Right ventricle myocardium superior (tissue), 1 donor: Measurements from ENCODE around the gene ZGRF1. TPM values are rescaled to one million over a fixed set of nuclear protein-coding genes. Genes with fewer than 3 reads are reported as not detected.
A peak's percentile ranks its signal among the peaks of the same experiment; 100 is the strongest.
"Not testable (repeated sequence)": the region's sequence is repeated elsewhere in the genome, so short reads cannot be mapped to it uniquely, and the experiment has no call there.

ENCODE experiments used
- ATAC-seq: fragments of 200-7000 bp; cut with Tn5 transposase; one replicate; pipeline ENCODE4 v1.9.1; 2020; ENCODE audit warnings: mild to moderate bottlenecking; ENCODE audit not compliant: poor library complexity
- DNase-seq: peaks from one replicate; pipeline ENCODE4 v3.0.0-alpha.2; 2020
- intact Hi-C: fragments of 100-400 bp; cut with DNase I; formaldehyde crosslinking; loops from one replicate; pipeline ENCODE4 v1.11.2; 2022
- total RNA-seq: library from RNA; stranded (reverse); fragmentation: NEBNext Ultra II Directional; extraction: Animal tissue kit (Norgen Biotek cat#: 25700); gene quantifications from one replicate; pipeline ENCODE4 v1.2.1, GENCODE V29; 2021
- donor health status: DM: no; HTN: yes; CAD: no; lungs with severe emphysema.

The ZGRF1 gene
- total RNA-seq, 1 donor from 2014 or later, result 1.7 TPM

GRCh38 chr4:112564706-112565270 is 71.9 kb downstream of the ZGRF1 start:
- intact Hi-C loops, result no loop called here
- ATAC-seq, result no peak
- DNase-seq, result no peak

DNA sequence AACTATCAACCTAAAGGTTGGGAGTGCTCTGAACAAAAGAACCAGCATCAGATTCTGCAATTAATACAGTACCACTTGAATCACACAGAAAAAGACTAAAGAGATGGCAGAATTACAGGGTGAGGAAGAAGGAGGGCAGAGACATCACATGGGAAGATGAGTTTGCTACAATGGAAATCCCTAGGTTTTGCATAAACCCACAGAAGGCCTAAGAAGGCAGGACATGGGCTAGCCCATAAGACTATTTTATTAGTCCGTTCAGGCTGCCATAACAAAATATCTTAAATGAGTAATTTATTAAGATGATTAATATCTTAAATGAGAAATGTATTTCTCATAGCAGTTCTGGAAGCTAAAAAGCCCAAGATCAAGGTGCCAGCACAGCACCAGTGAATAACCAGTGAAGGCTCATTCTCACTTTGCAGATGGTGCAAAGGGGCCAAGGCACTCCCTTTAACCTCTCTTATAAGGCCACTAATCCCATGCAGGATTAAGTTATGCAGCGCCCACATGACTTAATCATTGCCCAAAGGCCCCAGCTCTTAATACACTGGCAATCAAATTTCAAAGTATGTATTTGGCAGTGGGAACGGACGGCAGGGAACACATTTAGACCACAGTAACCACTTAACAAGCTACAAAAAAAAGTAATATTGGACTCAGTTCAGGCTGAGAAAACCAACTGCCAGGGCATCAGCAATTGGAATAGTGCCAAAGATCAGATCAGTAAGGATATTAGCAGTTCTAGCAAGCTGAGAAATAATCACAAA is 73.1 kb downstream of the ZGRF1 start:
- ATAC-seq (no peak), DNase-seq (no peak)
- intact Hi-C loops, result no loop called here

DNA sequence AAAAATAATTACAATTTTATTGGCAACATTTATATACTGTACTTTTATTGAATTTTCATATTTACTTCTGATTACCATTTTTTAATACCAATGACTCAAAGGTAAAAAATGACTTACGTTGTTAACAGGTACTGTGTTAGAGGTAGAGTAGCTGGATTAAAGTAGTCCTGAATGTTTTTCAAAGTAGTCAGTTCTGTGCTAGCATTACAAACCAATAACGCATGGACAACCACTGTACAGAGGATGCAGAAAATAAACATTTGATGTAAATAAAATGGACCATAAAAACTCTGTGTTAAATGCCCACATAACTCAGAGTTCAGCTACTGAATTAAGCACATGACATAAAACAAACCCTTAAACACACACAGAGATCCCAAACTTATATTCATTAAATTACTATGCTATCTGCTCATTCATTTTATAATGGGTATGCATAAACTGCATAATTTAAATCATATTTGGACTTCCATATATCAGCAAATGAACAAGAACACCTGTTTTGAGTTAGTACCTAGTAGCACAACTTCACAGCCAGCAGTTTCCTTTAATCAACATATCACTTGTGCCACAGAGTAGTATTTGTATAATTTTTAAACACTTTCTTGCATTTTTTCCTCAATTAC is 74.3 kb downstream of the ZGRF1 start:
- ATAC-seq, result no peak
- intact Hi-C loops, result no loop called here
- no peak for DNase-seq

DNA sequence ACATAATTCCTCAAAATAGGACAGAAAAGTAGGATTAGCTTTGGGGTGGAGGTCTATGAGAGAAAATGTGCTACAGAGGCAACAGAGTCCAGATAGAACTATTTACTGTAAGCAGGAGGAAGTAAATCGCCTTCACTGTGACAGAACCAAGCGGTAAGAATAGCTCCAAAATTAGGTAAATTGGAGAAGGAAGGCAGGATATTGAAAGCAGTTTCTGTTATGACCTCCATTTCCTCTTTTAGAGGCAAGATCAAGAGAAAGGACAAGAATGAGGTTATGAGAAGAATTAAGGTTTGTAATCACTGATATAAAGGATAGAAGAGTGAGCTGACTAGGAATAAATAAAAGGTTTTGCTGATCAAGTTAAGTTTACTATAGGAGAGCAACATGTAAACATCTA is 76.6 kb downstream of the ZGRF1 start:
- ATAC-seq (no peak), DNase-seq (no peak)
- intact Hi-C loops, result no loop called here

GRCh38 chr4:112559053-112559452 is 77.7 kb downstream of the ZGRF1 start:
- ATAC-seq (no peak), DNase-seq (no peak)
- intact Hi-C loops, result no loop called here

DNA sequence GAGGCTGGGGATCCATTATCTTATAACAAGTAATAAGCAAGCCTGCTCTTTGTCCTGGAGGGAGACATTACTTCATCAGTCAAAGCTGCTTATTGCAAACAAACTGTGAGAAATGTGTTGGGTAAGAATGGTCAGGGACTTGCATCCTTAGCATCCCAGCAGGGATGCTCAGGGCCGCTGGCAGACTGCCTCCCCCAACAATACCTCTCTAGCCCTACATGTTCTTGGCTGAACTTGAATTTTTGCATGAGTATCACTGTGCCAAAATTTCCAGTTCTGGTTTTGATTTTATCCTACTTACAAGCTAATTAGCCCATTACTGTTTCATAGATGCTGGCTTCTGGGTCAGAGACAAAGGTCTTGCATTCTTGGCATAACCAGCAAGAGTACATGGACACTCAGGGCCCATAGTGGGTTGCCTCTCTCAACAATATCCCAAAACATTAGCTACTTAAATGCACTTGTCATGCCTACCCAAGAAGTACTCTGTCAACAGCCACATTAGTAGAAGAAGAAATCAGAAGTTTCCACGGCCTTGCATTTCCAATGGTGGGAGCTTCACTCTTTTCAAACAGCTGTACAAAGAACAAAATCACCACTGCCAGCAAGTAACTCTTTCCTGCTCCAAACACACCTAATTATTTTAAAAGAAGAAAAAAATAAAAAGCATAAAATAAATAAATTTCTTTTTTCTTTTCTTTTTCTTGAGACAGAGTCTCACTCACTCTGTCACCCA is 78.9 kb downstream of the ZGRF1 start:
- no peak for DNase-seq
- intact Hi-C loops, result no loop called here
- no peak for ATAC-seq

- intact Hi-C loops, DNase-seq, ATAC-seq: not testable (repeated sequence)
Observed at GRCh38 chr4:112554271-112554670, 82.4 kb downstream of the ZGRF1 start.

GRCh38 chr4:112552668-112553067 is 84.0 kb downstream of the ZGRF1 start:
- DNase-seq (no peak), ATAC-seq (no peak)
- intact Hi-C loops, result no loop called here

GRCh38 chr4:112550728-112551127 is 86.0 kb downstream of the ZGRF1 start:
- no peak for ATAC-seq
- no peak for DNase-seq
- intact Hi-C loops, result no loop called here

GRCh38 chr4:112546476-112546875 is 90.2 kb downstream of the ZGRF1 start:
- ATAC-seq (no peak), DNase-seq (no peak)
- intact Hi-C loops, result no loop called here

- ATAC-seq (no peak), DNase-seq (no peak)
- intact Hi-C loops, result no loop called here
Observed at GRCh38 chr4:112545346-112545745, 91.4 kb downstream of the ZGRF1 start.

DNA sequence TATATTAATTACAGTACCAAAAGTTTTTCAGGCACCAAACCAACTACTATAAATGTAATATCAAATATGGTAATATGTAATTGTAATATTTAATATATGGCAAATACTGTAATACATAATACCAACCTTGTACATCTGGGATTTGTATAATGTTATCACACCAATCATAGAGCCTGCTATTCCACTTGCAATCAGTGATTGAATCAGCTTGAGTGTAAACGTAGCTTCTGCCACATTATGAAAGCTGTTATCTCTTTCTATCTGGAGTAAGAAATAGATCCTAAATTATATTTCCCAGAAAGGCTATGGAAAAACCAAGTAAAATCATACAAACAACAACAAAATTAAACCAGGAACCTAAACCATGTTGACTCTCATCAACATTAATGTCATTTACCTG is 96.0 kb downstream of the ZGRF1 start:
- no peak for DNase-seq
- intact Hi-C loops, result no loop called here
- ATAC-seq, result no peak

DNA sequence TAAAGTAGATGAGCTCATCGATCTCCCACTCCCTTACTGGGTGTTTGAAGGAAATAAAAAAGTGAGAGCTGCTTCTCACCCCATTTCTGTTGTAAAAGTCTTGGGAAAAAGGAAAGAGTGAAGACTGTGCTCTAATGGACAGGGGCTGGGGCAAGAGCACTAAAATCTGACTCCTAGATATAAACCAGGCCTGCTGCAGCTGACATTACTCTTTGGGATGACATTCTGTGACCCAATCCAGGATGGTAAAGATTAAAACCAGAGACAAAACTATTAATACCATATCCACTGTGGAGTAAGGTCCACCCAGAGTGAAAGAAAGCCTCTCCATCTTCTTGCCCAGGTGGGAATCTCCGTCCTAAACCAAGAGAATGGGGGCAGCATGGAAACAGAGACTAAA is 100.6 kb downstream of the ZGRF1 start:
- ATAC-seq (no peak), DNase-seq (no peak)
- intact Hi-C loops, result no loop called here

- intact Hi-C loops, result no loop called here
- ATAC-seq, result no peak
- DNase-seq, result no peak
Observed at GRCh38 chr4:112532267-112532666, 104.4 kb downstream of the ZGRF1 start.

- DNase-seq (no peak), ATAC-seq (no peak)
- intact Hi-C loops, result no loop called here
Observed at GRCh38 chr4:112531146-112531545, 105.6 kb downstream of the ZGRF1 start.

DNA sequence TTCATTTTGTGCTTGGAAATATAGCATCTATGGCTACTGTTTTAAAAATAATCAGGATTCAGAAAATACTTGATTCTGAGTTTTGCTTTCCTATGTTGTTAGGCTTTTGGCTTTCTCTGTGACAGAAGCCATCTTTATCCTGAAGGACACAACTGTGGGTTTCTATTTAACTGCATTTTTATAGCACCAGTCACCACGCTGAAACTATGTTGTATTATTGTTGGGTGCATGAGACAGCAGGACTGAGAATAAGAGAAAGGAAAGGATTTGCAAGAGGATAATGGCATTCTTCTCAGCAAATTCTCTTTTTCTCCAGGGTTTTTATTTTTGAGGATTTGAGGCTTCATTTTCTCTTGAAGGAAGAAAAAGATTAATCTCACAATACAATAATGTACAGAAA is 110.6 kb downstream of the ZGRF1 start:
- no peak for ATAC-seq
- intact Hi-C loops, result no loop called here
- DNase-seq, result no peak

DNA sequence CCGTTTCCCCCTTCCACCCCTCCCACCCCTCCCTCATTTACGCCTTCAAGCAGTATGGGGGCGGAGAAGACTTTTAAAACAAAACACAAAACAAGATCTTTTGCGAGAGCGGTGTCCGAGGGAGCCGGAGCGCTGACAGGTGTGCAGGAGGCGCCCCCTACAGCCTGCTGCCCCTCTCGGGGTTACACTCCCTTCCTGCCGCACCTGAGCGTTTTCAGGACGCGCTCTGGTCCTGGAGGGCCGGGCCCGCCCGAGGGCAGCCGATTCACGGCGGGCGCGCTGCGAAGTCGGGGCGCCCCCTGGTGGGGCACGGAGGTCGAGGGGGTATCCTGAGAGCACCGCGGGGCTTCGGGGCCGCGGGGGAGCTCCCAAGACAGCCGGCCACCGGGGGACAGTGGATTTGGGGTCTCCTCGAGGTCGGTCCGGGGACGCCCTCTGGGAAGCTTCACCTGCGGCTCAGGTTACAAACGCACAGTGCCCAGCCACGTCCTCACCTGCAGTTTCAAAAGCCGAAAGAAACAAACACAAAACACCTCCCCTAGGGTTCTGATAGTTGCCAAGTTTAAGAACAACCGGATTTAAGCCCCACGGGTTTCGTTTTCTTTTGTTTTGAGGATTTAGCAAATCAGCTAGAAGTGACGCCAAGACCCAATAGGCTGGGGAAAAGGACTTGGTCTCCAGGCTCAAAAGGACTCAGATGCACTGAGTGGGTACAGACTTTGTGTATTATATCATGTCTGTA is 112.8 kb downstream of the ZGRF1 start:
- peak; percentile 81 for ATAC-seq
- intact Hi-C loops, result loop anchor here (5.0 kb wide), 1 partner anchor 197 kb away; no protein-coding TSS in a partner anchor
- peak; percentile 68 for DNase-seq

- DNase-seq (peak; percentile 50), ATAC-seq (peak; percentile 39)
- intact Hi-C loops, result loop anchor here (5.0 kb wide), 1 partner anchor 196 kb away; no protein-coding TSS in a partner anchor
Observed at GRCh38 chr4:112523008-112523721, 113.5 kb downstream of the ZGRF1 start.
